ENCODE measurements around the gene NFATC2.
A peak's percentile ranks its signal among the peaks of the same experiment; 100 is the strongest.

NFATC2 gene

GRCh38 chr20:51536116-51537069 is 6.1 kb downstream of the NFATC2 start:
- no peak for DNase-seq

DNA sequence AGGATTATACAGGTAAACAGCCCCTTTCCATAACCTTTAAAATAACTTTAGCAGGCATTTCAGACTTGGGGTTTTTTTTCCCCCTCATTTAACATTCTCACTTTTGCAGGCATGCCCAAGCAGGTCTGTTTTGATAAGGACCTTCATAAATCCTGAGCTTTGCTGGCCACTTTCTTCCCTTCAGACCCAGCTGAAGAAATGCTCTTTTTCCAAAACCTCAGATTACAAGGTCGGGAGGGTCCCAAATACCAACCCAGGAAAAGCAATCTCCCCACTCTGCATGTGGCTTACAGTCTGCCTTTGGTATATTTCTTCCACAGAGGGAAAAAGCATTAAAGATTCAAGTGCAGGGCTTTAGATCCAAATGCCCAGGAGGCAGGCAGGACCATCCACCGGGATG is 6.8 kb downstream of the NFATC2 start:
- DNase-seq, result no peak

DNA sequence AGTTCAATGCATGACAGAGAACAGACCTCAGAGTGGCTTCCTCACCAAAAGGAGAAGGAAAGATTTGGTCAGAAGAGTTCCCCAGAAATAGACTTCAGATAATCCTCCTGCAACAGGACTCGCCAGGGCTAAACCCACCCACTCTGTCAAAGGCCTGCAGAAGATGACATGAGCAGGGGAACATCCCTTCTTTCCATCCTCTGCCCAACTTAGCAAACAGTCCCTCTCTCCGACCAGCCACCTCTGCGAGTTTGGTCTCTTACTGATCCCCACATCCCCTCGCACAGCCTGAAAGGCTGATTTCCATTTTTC is 7.5 kb downstream of the NFATC2 start:
- DNase-seq, result peak in 1 of 2 donors; percentile 38

GRCh38 chr20:51533291-51534172 is 9.0 kb downstream of the NFATC2 start:
- no peak for DNase-seq

- DNase-seq, result peak; percentile 50 to 52
Measured at GRCh38 chr20:51532577-51533191, 9.8 kb downstream of the NFATC2 start.

DNA sequence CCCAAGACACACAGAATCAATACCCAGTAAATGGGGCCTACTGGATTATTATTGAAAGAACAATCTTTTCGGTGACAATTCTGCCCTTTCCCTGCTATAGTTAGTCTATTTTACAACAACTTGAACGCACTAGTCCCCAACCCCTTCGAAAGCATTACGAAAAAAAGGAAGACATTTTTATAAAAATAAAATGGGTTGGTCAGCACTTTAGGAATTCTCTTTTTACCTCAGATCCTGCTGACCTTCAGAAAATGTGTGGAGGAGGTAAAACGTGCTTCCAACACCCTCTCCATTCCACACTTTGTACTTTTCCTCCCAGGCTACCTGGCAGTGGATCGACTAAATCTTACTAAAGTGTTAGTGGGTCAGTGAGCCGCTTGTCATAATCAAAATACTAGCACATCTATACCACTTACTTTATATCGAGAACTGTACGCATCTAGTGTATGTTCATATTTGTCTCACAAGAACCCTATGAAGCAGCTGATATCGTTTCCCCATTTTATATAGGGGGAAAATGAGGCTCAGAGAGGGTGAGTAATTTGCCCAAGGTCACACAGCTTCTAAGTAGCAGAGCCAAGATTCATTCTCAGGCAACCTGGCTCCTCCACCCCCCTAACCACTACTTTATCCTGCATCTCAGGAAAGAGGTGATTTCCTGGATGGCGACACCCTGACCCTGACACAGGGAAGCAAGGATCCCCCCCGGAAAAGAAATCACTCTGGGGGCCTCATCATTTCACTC is 10.6 kb downstream of the NFATC2 start:
- DNase-seq, result no peak

GRCh38 chr20:51531141-51531710 is 11.3 kb downstream of the NFATC2 start:
- peak; percentile 69 to 75 for DNase-seq

GRCh38 chr20:51529758-51530157 is 12.8 kb downstream of the NFATC2 start:
- peak; percentile 54 to 64 for DNase-seq

GRCh38 chr20:51529081-51529681 is 13.3 kb downstream of the NFATC2 start:
- peak in 1 of 2 donors; percentile 51 for DNase-seq

GRCh38 chr20:51528263-51529027 is 14.1 kb downstream of the NFATC2 start:
- peak in 1 of 2 donors; percentile 64 for DNase-seq

DNA sequence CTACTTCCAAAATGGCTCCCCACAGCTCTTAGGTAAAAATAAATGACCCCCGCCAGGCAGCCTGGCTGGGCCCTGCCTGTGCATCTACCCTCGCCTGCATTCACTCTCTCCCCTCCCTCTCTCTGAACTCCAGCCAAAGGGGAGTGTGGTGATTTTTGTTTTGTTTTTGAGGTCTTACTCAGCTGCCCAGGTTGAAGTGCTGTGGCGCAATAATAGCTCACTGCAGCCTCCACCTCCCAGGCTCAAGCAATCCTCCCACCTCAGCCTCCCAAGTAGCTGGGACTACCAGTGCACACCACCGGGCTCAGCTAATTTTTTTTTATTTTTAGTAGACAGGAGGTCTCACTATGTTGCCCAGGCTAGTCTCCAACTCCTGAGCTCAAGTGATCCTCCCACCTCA is 15.8 kb downstream of the NFATC2 start:
- no peak for DNase-seq

DNA sequence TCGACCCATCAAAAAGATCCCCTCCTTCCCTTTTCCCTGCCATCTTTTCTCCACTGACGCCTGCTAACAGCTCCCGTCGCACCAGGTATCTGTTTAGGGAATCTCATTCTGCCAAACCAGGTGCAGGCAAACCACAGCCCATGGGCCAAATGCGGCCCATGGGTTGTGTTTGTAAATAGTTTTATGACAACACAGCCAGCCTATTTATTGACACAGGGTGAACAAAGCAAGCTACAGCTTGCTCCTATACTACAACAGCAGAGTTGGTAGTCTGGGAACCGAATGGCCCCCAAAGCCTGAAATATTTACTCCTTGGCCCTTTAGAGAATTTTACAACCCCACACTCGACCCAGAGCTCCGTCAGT is 16.4 kb downstream of the NFATC2 start:
- no peak for DNase-seq

- peak; percentile 67 to 69 for DNase-seq
Measured at GRCh38 chr20:51525241-51526105, 17.0 kb downstream of the NFATC2 start.

DNA sequence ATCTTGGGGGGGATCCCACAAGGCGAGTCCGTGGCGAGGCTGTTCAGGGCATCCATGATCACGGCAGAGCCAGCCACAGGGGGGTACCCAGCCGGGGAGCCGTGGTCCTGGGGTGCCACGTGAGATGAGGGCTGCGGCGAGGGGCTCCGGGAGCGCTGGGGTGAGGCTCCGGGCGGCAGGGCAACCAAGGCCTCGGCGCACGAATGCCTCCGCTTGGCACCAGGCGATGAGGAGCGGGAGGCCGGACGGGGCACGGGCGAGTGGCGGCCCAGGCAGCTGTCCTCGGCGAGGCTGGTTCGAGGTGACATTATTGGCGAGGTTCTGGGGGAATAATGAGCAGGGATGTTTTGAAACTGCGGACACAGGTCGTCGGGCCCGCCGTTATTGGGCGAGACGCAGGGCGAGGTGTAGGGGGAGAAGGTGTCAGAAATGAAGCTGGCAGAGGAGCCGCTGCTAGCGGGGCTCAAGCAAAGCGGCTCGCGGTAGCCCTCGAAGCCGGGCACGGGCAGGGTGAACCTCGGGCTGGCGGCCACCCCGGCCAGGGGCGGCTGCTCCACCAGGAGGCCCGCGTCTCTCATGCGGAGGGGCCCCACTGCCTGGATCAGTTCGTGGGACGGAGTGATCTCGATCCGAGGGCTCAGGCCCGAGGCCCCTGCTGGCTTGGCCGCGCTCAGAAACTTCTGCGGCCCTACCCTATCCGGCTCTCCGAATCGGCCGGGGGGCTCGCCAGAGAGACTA is 19.1 kb downstream of the NFATC2 start:
- no peak for DNase-seq

- no peak for DNase-seq
Measured at GRCh38 chr20:51522207-51522606, 20.3 kb downstream of the NFATC2 start.

- DNase-seq, result no peak
Measured at GRCh38 chr20:51517839-51518238, 24.7 kb downstream of the NFATC2 start.

GRCh38 chr20:51516855-51517254 is 25.7 kb downstream of the NFATC2 start:
- DNase-seq, result no peak

DNA sequence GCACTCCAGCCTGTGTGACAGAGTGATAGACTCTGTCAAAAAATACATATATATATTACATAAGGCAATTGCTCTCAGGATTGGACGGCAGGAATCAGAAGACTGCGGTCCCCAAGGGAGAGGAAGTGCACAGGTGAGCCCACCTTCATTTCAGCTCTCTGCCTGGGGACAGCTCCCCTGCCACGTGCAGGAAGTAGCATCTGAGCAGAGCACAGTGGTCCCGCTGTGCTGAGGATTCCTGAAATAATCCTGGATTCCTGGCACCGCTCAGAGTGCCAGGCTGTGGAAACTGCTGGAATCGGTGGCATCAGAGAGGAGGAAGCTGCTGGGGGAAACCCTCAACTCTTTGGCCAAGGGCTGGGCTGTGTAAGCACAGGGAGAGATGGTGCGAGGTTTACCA is 27.7 kb downstream of the NFATC2 start:
- no peak for DNase-seq

GRCh38 chr20:51514249-51514648 is 28.3 kb downstream of the NFATC2 start:
- DNase-seq, result no peak

Data from CD4-positive, alpha-beta T cell treated with Interleukin-4 for 1 hour (primary cell).